IPS DF 19.7 (cell line): ENCODE measurements around the gene LRBA.

Source experiments
- DNase-seq: peaks from one replicate; pipeline ENCODE4 v3.0.0-alpha.2; 2013; ENCODE audit warnings: low read depth, low spot score

Gene LRBA

DNA sequence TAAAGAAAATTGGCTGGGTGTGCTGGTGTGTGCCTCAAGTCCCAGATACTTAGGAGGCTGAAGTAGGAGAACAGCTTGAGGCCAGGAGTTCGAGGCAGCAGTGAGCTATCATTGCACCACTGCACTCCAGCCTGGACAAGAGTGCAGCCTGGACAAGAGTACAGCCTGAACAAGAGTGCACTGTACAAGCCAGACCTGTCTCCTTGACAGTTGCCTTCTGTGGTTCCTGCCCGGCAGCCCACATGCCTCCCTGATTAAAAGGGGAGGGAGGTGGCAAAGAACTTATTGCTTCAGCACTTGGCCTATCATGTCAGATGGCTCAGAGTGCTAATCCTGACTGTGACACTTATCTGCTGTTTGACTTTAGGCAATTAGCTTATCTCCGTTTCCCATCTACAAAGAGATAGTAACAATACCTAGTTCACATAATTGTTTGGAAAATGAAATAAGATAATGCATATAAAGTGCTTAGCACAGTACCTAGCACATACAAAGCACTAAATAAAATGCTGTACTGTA is 687.8 kb downstream of the LRBA start:
- no peak for DNase-seq

DNA sequence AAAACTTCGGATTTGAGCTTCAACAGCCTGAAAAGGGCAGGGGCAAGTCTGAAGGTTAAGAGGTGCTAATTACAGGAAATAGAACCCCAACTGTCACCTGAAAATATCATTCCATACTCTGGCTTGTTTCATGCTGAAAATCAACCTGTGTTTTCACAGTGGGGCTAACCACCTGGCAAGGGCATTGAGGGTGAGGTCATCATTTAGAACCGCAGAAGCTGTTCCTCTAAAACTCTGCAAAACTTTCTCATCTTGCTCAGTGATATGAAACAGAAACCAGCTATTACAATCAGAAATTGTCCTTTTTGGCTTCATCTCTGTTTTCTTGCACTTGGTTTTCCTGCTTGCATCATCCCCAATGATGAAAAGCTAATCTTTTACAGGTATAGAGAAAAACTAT is 689.2 kb downstream of the LRBA start:
- no peak for DNase-seq

DNA sequence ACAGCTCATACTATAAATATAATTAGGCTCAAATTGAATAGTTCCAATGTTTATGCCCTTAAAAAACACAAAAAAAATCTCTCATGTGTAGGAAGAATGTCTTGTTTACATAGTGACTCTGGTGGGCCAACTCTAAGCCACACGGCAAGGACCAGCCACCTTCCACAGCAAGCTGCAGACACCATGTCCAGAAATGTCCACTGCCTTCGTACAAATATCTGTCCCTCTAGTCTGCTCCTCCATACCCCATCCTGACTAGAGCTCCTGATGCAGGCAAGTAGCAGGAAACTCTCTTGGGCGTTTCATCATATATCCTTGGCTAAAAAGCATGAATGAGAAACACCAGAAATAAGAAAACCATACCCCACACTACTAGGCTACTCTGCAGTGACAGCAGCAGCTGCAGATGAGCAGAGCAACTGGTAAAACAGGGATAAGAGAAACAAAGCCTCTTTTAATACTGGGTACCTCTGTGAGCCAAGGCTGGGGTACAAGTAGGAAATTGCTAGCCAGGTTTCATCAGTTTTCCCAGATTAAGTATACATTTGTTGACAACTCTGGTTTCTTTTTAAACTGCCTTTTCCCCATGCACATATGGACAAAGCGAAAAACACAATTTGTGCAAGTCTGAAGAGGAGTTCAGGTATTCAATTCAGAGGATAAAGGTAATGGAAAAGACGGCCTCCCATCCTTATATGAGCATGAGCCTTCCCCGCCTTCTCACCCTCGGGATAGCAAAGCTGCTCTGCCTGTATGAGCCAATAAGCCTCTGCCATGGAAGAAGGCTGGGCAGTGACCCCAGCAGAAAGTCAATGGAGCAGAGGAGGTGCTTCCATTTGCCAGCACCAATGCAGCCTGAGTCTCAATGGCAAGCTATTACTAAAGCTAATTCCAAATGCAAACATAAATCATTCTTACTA is 691.4 kb downstream of the LRBA start:
- no peak for DNase-seq

DNA sequence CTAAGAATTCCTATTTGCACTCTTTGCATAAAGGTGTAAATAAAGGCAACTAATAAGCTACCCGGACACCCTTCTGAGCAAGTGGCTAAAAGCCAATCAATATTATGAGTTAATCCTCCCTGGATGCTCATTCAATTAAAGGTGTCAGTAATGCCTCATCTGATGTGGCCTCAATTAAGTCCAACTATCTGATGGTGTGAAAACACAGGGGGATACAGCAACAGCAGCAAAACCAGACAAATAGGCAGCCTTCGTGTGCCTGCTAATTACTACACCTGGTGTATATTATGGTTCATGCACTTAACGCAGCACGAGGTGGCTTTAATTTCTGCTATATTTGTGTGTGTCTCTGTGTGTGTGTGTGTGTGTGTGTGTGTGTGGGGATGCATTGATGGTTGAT is 692.4 kb downstream of the LRBA start:
- DNase-seq = no peak

DNA sequence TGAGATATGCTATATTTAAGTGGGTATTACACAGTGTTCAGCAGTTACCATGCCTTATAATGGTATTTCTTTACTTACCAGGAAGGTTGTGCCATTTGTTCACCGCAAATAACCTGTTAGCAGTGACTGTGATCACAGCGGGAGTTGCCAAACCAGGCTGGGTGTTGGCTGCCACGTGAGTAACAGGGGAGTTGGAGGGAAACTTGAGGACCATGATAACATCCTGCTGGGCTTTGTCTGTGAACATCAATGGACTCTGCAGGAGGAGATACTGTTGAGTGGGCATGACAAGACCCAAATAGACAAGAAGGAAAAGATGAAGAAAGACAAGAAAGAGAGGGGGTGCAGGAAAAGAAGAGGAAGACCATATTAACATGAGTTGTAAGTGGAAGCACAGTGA is 694.0 kb downstream of the LRBA start:
- no peak for DNase-seq

DNA sequence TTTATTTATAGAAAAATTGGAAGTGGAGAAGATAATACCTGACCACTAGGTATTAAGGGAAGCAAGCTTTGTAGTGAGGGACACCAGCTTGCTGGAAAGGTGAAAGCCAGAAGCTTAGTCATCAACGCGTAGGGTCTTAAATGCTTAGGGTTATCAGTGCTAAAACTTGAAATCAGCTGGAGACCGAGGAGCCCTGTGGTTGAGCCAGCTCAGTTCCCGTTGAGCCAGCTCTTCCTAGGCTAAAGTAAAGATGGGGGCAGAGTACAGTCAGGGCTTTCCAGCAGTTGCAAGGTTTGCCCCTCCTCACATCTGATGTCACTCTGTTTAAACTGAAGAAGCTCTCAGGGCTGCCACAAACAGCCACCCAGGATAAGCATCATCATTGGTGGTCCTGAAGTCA is 696.1 kb downstream of the LRBA start:
- no peak for DNase-seq

DNA sequence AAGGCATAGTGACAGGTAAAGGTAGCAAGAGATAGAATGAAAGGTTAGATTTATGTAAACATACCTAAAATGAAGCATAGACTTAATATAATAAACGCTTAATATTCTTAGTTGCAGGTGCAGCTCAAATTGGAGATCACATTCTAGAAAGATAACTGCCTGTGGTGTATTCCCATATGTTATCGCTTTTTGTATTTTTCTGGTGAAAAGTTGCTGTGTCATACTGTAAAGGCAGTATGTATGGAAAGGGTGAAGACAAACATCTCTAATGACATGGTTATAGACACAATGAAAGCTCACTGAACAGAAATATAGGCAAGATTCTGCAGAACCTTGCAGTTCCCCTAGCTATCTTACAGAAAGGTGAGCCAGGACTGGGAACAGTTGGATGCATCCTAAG is 696.6 kb downstream of the LRBA start:
- DNase-seq = no peak

DNA sequence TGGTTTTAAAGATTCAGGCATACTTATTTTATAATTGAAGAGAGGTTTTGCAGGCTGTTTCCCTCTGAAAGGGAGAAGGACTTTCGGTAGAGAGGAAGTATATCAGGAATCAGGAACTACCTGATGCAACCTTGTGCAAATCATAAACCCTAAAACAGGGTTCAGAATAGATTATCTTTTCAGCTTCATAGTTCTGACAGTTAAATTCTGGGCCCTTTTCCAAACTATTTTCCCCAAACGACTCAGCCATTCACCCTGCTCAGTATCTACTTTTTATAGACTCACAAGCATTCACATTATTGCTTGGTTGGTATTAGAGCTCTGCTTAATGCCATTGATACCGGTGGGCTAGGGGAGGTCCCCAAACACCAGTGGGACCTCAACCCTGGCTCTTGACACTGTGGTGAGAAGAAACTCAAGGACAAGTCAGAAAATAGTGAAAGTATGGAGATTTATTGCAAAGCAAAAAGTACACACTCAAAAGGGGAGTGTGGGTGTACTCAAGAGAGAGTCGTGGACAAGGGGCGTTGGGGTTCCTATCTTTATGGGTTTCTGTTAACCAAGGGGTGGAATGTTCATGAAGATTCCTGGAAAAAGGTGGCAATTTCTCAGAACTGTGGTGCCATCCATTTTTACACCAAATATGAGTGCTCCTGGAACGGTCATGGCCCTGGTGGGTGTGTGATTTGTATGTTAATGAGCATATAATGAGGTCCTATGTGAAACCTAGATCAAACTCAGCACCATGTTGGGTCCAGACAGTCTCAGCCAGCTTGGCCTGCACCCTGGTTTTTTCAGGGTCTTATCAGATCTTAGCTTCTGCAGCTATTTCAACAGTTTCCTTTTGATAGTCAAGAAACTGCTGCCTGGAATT is 698.5 kb downstream of the LRBA start:
- DNase-seq = no peak

DNA sequence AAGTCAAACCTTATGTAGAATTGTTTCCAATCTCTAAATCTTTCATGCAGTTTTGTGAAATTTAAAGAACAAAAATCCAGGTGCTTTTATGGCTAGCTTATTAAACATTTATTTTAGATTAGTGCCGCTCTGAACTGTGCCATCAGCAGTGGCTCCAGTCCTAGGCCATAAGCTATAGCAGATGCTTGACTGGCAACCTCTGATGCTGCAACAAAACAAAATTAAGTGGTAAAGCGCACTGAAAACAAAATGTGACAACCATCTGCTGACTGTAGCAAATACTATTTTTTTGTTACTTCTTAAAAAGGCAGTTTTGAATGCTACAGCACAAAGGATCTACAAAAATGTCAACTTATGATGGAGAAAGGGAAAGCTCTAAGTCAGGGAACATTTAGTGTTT is 699.4 kb downstream of the LRBA start:
- no peak for DNase-seq

DNA sequence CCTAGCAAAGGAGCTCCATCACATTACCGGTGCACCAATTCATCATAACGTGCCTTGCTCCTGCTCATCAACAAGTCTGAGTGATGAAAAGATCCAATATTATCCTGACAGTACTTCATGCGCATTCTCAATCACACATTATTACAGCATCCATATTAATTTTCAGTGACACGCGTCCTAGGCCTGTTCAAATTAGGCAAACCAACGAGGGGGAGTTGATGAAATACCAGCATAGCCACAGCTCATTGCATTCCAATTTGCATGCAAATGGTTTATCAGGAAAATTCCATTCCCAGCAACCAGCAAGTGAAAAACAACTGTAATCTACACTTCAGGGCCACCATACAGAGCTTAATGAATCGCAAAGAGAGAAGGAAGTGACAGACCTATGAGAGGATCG is 699.9 kb downstream of the LRBA start:
- DNase-seq = peak; percentile 59

DNA sequence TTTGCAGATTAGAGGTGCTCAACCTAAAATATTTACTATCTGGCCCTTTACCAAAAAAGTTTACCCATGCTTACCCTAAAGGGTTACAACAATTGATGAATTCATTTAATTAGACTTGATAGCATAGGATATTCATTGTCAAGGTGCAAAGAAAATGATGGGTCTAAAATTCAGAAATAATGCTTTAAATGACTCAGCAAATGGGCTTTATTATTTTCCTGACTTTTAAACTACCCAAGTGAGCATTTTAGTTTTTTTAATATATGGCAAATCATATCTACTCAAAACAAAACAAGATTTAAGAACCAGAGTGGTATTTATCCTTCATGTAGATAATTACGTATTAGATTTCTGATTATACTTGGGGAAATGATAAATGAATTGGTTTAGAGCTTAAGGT is 701.1 kb downstream of the LRBA start:
- DNase-seq = no peak

DNA sequence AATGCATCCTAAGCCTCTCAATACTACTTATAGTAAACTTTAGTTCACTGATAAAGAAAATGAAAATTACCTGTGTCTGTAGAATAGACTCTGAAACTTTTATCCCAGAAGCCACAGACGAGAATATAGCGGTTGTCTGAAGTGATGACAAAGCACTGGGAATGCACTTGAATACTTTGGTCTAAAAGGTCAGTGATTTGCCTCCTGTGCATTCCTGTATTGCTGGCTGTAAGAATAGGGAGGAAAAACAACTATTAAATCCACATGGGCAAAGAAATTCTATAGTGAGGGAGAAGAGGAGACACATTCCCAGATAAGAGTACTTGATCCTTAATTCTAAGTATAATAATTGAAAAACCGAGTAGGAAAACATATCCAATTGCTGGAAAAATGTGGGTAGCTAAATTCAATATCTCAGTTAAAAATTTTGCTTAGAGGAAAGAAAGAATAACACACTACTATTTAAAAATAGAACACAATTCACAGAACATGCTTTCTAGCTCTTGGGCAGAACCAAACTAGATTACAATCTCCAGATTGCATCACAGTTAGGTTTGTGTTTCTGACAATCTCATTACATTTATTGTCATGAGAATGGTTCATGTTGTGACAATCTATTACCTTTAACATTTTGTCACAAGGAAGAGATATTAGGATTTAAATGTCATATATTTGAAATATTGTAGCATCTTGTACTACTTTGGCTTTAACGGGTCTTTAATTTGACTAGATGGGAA is 704.8 kb downstream of the LRBA start:
- DNase-seq = no peak

DNA sequence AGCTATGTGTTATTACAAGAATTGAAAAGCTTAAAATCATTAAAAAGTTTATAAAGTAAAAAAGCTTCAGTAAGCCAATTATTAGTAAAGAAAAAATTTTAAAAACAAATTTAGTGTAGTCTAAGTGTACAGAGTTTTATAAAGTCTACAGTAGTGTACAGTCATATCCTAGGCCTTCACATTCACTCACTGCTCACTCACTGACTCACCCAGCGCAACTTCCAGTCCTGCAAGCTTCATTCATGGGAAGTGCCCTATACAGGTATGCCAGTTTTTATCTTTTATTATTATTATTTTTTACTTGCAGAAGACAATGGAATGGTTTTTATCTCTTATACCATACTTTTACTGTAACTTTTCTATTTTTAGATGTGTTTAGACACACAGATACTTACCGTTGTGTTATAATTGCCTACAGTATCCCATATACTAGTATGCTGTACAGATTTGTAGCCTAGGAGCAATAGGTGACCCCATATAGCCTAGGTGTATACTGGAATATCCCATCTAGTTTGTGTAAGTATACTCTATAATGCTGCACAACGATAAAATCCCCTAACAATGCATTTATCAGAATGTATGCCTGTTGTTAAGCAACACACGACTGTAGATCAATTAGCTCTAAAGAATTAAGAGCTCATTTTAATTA is 706.1 kb downstream of the LRBA start:
- DNase-seq = no peak

DNA sequence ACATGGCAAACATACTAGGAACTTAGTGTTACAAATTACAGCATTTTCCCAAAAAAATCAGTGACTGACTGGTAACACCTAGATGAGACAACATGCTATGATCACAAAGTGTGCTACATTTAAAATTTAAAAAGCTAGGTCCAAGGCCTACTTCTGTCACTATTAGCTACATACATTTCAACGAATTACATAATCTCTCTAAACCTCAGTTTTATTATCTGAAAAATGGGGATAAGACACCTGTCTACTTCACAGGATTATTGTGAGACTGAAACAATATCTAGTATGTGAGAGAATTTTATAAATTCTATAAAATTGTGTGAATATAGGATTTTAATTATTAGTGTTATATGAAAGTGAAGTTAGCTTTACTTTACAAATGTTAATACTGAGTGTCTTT is 708.4 kb downstream of the LRBA start:
- DNase-seq = no peak

DNA sequence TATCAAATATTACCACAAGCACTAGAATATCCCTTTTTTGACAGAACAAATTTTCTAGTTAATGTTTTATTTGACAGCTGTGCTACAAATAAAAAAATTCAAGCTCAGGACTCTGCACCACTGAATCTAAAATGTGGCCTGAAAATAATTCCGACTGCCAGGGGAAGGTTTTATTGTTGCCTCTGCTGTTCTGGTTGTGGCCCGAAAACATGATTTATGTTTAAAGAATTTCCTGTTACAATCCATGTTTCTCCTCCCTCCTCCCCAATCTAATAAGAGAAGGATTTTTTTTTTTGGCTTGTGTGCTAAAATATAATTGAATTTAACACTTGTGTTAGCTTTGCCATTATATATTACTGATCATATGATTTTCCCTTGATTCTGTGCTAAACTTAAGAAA is 709.1 kb downstream of the LRBA start:
- no peak for DNase-seq

DNA sequence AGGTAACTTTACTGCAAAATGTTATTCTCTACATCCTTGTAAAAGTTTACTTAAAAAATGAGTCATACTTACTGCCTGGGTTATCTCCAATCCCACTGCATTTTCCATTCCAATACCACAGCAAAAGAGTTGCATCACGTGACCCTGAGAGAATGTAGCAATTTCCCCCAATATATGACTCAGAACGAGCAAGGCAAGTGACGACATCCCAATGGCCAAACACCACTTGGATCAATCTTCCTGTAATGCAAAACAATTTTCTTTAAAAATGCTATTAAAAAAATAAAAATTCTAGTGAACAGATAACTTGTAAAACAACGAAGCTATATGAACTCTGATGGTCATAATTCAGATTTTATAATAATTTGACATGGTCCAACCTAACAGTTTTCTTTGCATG is 712.5 kb downstream of the LRBA start:
- DNase-seq = no peak

DNA sequence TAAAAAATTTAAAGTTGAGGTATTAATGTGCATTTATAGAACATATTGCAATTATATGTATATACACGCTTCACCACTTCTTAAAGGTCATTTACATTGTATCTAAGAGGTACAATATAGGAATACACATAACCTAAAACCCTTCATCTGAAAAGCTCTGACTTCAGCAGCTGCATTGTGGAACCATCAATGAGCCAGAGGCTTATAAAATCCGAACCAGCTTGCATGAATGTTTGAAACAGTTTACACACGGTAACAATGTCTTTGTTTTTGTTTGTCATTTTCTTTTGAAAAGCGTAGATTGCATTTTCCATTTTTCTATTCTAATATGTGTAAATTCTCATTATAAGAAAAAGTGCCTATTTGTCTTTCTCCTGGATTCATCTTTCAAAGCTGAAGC is 715.3 kb downstream of the LRBA start:
- no peak for DNase-seq

DNA sequence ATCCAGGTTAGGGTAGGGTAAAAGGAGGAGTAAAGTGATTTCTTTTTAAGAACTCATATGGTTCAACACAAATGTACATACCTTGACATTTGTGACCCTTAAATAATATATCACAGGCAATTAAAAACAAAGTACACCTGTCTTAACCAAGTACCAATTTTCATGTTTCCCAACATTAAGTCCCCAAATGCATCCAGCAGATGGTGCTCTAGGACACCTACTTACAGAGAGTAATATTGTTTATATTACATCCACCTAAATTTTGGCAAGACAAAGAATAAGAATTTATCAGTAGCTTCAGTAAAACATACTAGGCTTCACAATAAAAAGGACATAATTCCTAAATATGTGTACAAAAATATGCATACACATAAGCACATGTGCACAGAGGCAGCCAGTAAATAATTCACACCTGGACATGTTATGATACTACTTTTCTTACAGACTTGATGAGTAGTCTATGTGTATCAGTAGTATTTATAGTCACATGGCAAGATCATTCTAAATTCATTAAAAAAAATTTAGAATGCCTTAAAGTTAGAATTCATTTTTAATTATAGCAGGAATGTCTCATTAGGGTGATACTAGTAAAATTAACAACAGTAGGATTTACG is 717.1 kb downstream of the LRBA start:
- DNase-seq = no peak

DNA sequence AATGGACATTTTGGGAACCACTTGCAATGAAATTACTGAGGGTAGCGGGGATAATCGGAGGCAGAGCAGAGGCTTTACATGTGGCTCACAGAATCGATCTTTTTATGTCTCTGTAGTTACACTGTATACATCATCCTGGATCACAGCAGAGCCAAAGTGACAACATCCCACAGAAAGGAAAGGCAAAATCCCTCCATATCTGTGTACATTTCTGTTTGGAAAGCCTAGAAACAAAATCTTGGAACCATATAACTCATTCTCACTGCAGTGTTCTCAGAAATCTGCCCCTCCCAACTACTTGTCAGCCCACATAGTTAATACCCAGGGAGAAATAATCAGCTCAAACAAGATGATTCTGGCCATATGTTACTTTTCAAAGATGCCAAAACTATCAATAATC is 725.2 kb downstream of the LRBA start:
- no peak for DNase-seq

DNA sequence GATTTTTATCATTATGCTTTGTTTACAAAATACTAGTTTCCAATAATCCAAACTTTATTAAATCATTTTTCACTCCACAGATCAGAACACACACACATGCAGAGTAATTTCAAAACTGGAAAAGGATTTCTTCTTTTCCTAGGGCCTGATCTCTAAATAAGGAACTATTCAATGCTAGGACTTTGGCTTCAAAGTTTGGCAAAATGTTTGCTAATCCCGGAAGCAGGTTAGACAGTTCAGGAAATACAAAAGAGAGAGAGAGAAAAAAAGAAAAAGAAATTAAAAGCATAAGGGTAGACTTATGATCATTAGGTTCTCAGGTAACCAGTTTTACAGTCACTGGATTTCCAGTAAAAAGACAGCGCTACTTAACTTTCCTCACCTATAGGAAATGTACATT is 725.9 kb downstream of the LRBA start:
- no peak for DNase-seq

DNA sequence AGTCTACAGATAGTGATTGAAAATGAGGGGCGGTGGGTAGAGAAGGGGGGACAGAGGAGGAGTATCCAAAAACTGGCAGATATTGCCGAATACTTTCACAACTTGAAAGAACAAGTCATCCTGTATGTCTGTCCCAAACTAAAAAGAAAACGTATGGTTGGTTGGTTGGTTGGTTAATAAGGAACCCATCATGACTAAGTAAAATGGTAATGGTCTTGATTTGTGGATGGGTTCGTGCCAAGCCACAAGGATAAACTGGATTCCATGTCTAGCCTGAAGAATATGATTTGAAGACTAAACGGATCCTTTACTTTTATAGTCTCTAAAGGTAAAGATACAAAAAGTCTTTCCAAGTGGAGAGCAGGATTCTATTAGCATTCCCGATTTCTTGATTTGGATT is 728.4 kb downstream of the LRBA start:
- DNase-seq = no peak
